AG09309 (cell line): ENCODE results near the gene HES4.

ENCODE experiments used
- DNase-seq: peaks from one replicate; pipeline ENCODE4 v3.0.0-alpha.2; 2010; ENCODE audit warnings: low read depth
- H3K4me3 ChIP-seq: 2 replicates; pipeline ENCODE4 v1.5.1; 2011; ENCODE audit warnings: mild to moderate bottlenecking, low read depth, low read length, moderate library complexity; ENCODE audit not compliant: control insufficient read depth
- CTCF ChIP-seq: IDR thresholded peaks from 2 replicates; pipeline ENCODE4 v1.5.1; 2011; ENCODE audit warnings: mild to moderate bottlenecking, low read depth, low read length, inconsistent platforms; ENCODE audit not compliant: insufficient read depth, control insufficient read depth; ENCODE audit errors: missing control alignments

HES4 gene

DNA sequence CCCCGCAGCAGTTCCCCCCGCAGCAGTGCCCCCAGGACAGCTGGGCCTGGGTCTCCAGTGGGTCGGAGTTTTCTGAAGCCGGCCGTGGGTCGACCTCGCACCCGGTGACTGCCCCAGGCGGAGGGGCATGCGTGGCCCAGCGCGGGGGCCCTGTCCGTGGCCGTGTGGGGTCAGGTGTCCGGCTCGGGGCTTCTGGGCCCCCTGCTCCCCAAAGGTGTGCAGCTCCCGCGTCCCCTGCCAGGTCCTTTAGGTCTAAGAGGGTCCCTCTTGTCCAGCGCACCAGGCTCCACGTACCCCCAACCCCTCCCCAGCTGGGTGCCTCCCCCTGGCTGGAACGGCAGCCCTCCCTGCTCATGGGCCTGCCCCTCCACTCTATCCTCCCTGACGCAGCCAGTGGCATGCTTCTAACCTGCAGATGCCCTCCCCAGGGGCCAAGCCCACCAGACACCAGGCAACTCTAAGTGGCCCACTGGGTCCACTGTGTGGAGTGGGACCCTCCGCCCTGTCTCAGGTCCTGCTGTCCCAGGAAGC is 5.9 kb upstream of the HES4 start:
- DNase-seq = no peak
- no peak for TF ChIP-seq CTCF
- H3K4me3 ChIP-seq = no peak overlapping the region

DNA sequence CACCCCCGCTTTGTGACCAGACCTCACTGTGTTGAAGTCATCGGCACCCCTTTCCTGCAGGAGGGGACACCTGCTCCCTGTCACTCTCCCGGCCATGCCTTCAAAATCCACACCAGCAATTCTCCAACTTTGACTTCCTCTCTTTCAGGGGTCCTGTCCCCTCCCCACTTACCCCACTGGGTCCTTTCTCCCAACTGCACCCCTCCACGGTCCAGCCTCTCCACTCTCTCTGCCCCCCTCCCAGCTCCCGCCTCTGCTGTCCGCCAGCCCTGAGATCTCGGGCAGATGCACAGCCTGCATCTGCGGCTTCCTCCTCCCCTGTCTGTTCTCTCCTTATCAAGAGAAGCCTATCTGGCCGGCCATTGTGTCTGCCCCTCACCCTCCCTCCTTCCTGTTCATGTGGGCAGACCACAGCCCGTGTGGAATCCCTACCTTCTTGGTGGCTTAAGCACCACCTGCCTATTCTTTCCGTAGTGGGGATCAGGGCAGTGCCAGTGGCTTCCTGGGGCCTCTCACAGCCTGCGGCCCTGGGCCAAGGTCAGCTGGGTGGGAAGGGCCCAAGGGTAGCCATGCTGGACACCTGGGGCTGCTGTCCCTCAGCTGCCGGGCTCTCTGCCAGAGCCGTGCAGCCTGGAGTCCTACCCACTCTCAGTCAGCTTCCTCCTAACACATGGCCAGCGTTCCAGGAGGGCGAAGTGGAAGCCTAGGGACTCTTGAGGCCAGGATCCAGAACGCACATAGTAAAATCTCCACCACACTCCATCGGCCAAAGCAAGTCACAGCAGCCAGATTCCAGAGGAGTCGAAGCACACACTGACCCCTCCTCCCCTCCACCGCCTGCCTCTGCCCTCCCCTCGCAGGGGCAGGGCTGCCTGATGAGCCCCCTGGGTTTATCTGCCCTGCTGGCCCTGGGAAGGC is 5.1 kb upstream of the HES4 start:
- H3K4me3 ChIP-seq = no peak overlapping the region
- no peak for DNase-seq
- TF ChIP-seq CTCF = no peak

DNA sequence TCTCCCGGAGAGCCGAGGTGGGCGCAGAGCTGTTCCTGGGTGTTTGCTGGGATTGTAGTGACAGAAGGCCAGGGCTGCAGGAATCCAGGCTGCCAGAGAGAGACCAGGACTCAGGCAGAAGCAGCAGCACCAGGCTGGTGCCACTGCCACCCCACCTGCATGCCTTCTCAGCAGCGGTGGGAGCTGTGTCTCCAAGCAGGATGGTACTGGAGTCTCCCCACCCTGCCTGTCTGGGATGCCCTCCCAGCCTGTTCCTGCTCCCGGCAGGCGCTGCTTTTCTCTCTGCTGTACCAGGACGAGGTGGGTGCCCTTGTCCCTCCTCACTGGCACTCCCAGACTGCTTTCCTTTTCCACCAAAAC is 4.5 kb upstream of the HES4 start:
- DNase-seq = no peak
- no peak overlapping the region for H3K4me3 ChIP-seq
- no peak for TF ChIP-seq CTCF

- no peak for TF ChIP-seq CTCF
- DNase-seq = no peak
- H3K4me3 ChIP-seq = no peak overlapping the region
Measured at GRCh38 chr1:1003618-1004419, 3.9 kb upstream of the HES4 start.

DNA sequence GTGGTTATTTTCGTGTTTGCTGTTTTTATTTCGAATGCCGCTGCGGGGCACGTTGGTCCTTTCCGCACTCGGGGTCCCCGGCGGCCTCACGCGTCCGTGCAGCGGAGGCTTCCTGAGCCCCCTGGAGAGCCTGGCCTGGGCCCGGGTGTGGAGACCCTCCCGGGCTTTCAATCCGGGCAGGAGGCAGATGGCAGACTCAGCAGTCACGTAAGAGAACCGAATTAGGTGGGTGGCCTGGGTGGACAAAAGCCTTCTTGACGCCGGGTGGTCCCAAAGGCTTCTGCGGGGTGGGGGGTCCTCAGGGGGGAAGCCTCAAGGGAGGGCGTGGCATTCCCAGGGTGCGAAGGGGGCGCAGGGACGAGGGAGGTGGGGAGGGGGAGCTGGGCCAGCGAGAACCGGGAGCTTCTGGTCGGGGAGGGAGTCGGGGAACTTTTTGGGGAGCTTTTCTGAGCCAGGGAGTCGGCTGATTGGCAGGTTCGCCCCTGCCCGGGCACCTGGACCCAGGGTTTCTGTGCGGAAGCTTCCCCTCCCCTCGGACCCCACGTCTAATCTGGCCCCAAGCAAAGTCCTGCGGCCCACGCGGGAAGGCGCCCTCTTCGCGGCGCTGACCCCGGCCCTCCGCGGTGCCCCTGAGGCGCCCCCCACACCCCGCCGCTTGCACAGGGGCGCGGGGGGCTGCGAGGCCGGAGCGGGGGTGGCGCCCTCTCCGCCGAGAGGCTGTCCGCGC is 1.3 kb upstream of the HES4 start:
- DNase-seq = no peak
- H3K4me3 ChIP-seq = peak overlapping the region; percentile 41
- no peak for TF ChIP-seq CTCF
